GM23338 (cell line): ENCODE results near the gene MAP2K4. TPM values are rescaled to one million over a fixed set of nuclear protein-coding genes. Genes with fewer than 3 reads are reported as not detected.

Source experiments
- ATAC-seq: fragments of 200-7000 bp; cut with Tn5 transposase; 3 replicates; pipeline ENCODE4 v1.9.1; 2020
- DNase-seq: peaks from one replicate; pipeline ENCODE4 v3.0.0-alpha.2; 2015; ENCODE audit warnings: low spot score
- H2AFZ ChIP-seq: fragments of 200-600 bp; sonication (generic); 2 replicates; pipeline ENCODE4 v1.8.0; 2016; ENCODE audit warnings: antibody characterized with exemption, mild to moderate bottlenecking, moderate library complexity
- H3F3A ChIP-seq: fragments of 200-600 bp; sonication (generic); replicated peaks from 2 replicates; pipeline ENCODE4 v1.8.0; 2017; ENCODE audit warnings: antibody characterized with exemption, mixed run types, low read depth
- H3K27ac ChIP-seq: fragments of 200-600 bp; sonication (generic); 2 replicates; pipeline ENCODE4 v1.6.1; 2016; ENCODE audit warnings: low read depth
- H3K27me3 ChIP-seq: fragments of 200-600 bp; sonication (generic); 2 replicates; pipeline ENCODE4 v1.8.0; 2016; ENCODE audit warnings: mild to moderate bottlenecking, mixed run types, moderate library complexity; ENCODE audit not compliant: insufficient read depth
- H3K36me3 ChIP-seq: fragments of 200-600 bp; sonication (generic); 2 replicates; pipeline ENCODE4 v1.8.0; 2016; ENCODE audit warnings: mild to moderate bottlenecking; ENCODE audit not compliant: insufficient read depth
- H3K4me1 ChIP-seq: fragments of 200-600 bp; sonication (generic); 2 replicates; pipeline ENCODE4 v1.8.0; 2016; ENCODE audit warnings: mild to moderate bottlenecking, moderate library complexity; ENCODE audit not compliant: insufficient read depth
- H3K4me2 ChIP-seq: fragments of 200-600 bp; sonication (generic); 2 replicates; pipeline ENCODE4 v1.7.1; 2017; ENCODE audit warnings: mixed run types
- H3K4me3 ChIP-seq: fragments of 200-600 bp; sonication (generic); 2 replicates; pipeline ENCODE4 v1.6.1; 2016; ENCODE audit warnings: mixed run types
- H3K79me2 ChIP-seq: fragments of 200-600 bp; sonication (generic); replicated peaks from 2 replicates; pipeline ENCODE4 v1.8.0; 2017; ENCODE audit warnings: mild to moderate bottlenecking; ENCODE audit not compliant: insufficient read depth
- H3K9me2 ChIP-seq: fragments of 200-600 bp; sonication (generic); 2 replicates; pipeline ENCODE4 v1.8.0; 2017; ENCODE audit not compliant: insufficient read depth
- H4K20me1 ChIP-seq: fragments of 200-600 bp; sonication (generic); replicated peaks from 2 replicates; pipeline ENCODE4 v1.8.0; 2017; ENCODE audit warnings: mild to moderate bottlenecking; ENCODE audit not compliant: insufficient read depth
- H3K27ac Mint-ChIP-seq: 2 replicates; pipeline ENCODE4 v1.8.0; 2020; ENCODE audit warnings: inconsistent platforms, mild to moderate bottlenecking, moderate library complexity, mixed read lengths
- H3K27me3 Mint-ChIP-seq: 3 replicates; pipeline ENCODE4 v1.8.0; 2022; ENCODE audit warnings: low read depth, mild to moderate bottlenecking, moderate library complexity, mixed read lengths, inconsistent platforms; ENCODE audit not compliant: insufficient read depth, poor library complexity
- H3K36me3 Mint-ChIP-seq: 3 replicates; pipeline ENCODE4 v1.8.0; 2021; ENCODE audit warnings: low read depth, mild to moderate bottlenecking, inconsistent platforms, moderate library complexity, mixed read lengths
- H3K4me1 Mint-ChIP-seq: 3 replicates; pipeline ENCODE4 v1.8.0; 2020; ENCODE audit warnings: mild to moderate bottlenecking, inconsistent platforms, mixed read lengths
- H3K4me3 Mint-ChIP-seq: 3 replicates; pipeline ENCODE4 v1.8.0; 2021; ENCODE audit warnings: moderate library complexity, mild to moderate bottlenecking, inconsistent platforms, mixed read lengths
- H3K9me3 Mint-ChIP-seq: 3 replicates; pipeline ENCODE4 v1.8.0; 2020; ENCODE audit warnings: moderate library complexity, mild to moderate bottlenecking, inconsistent platforms, mixed read lengths
- EZH2 ChIP-seq: fragments of 200-600 bp; sonication (generic); IDR thresholded peaks from one replicate; pipeline ENCODE4 v1.8.0; 2017; ENCODE audit warnings: antibody characterized with exemption, mild to moderate bottlenecking, low read depth; ENCODE audit not compliant: unreplicated experiment
- JUNB ChIP-seq: IDR thresholded peaks from one replicate; pipeline ENCODE4 v1.6.1; 2016; ENCODE audit warnings: antibody characterized with exemption; ENCODE audit not compliant: unreplicated experiment
- POLR2AphosphoS5 ChIP-seq: IDR thresholded peaks from 2 replicates; pipeline ENCODE4 v1.6.1; 2016; ENCODE audit warnings: antibody characterized with exemption, low read depth
- STAT1 ChIP-seq: IDR thresholded peaks from one replicate; pipeline ENCODE4 v1.6.1; 2016; ENCODE audit warnings: antibody characterized with exemption; ENCODE audit not compliant: unreplicated experiment
- ZNF114 ChIP-seq: fragments of 250-450 bp; sonication (Bioruptor Pico); IDR thresholded peaks from 2 replicates; pipeline ENCODE4 v1.5.0; 2020; ENCODE audit warnings: mild to moderate bottlenecking, moderate library complexity
- ZNF462 ChIP-seq: fragments of 250-450 bp; sonication (Bioruptor Pico); IDR thresholded peaks from 2 replicates; pipeline ENCODE4 v1.5.0; 2020; ENCODE audit warnings: mild to moderate bottlenecking, moderate library complexity
- polyA plus RNA-seq: library from polyadenylated mRNA; unstranded; fragments of >200 nt; fragmentation: Nextera tagmentation; extraction: Ambion mirVana; gene quantifications from 2 replicates; pipeline ENCODE4 v1.2.1, GENCODE V29; 2016
- total RNA-seq: library from RNA; depleted of rRNA; stranded (reverse); fragments of >200 nt; shearing (Covaris generic); gene quantifications from 2 replicates; pipeline ENCODE4 v1.2.3, GENCODE V29; 2014
- TF ChIP-seq, protein P1 (sequence below): IDR thresholded peaks from 2 replicates; pipeline ENCODE4 v1.6.1; 2016; ENCODE audit warnings: antibody characterized with exemption

Gene MAP2K4
- total and polyA plus RNA-seq, 2 experiments from 2014 or later, result 25.3 to 36.4 TPM

DNA sequence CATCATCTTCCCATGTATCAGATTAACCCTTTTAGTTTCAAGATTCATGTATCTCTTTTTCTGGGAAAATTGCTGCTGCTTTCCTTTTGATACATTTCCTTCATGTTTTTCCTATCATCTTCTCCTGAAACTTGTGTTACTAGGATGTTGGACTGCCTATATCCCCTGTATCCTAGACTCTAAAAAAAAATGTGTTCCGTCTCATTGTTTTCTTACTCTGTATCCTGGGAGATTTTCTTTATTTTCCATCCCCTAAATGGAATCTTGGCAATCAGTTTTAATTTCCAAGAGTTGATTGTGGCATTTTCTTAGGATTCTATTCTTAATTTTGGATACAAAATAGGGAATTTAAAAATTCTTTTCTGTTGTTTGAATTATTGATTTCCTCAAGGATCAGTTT, 36.8 kb downstream of the MAP2K4 start (continued):
- TF ChIP-seq ZNF462 (CRISPR knock-in tag) (no peak), STAT1 (no peak)

- Histone ChIP-seq H4K20me1 (no peaks in the 10 kb centered on the region; the same call in 1 of the 2 replicates), H3K4me1 (peaks cover 23% of the 10 kb centered on the region; the same call in 1 of the 2 replicates), H3K4me3 (no peak overlapping the region), H3K27me3 (no peaks in the 10 kb centered on the region), H3K27ac (no peak overlapping the region), H3K79me2 (peaks cover 96% of the 10 kb centered on the region), H2AFZ (no peak overlapping the region), H3K4me2 (no peak overlapping the region), H3F3A (no peaks in the 10 kb centered on the region), H3K36me3 (no peaks in the 10 kb centered on the region), H3K9me2 (no peaks in the 10 kb centered on the region)
- no peak for ATAC-seq
- DNase-seq, result no peak
- Mint-ChIP-seq H3K4me3 (no peak overlapping the region), H3K36me3 (peaks cover 10% of the 10 kb centered on the region; the same call in 2 of the 3 replicates), H3K27me3 (peaks cover 1% of the 10 kb centered on the region), H3K4me1 (peaks cover 31% of the 10 kb centered on the region), H3K9me3 (no peaks in the 10 kb centered on the region), H3K27ac (no peak overlapping the region)
- TF ChIP-seq ZNF462 (CRISPR knock-in tag) (no peak), POLR2AphosphoS5 (no peak), ZNF114 (CRISPR knock-in tag) (no peak), JUNB (no peak), EZH2 (no peak)
- TF ChIP-seq, protein P1, sequence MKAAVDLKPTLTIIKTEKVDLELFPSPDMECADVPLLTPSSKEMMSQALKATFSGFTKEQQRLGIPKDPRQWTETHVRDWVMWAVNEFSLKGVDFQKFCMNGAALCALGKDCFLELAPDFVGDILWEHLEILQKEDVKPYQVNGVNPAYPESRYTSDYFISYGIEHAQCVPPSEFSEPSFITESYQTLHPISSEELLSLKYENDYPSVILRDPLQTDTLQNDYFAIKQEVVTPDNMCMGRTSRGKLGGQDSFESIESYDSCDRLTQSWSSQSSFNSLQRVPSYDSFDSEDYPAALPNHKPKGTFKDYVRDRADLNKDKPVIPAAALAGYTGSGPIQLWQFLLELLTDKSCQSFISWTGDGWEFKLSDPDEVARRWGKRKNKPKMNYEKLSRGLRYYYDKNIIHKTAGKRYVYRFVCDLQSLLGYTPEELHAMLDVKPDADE, result no peak
Observed at GRCh38 chr17:12058535-12058934, 37.9 kb downstream of the MAP2K4 start.
